A549 (cell line): ENCODE results near the gene HYPK. TPM values are rescaled to one million over a fixed set of nuclear protein-coding genes. Genes with fewer than 3 reads are reported as not detected.

Experiments used
- ATAC-seq, 2 experiments: fragments of 200-7000 bp in 1 of 2; fragments of >200 bp in 1 of 2; cut with Nextera tagmentation in 1 of 2; cut with Tn5 transposase in 1 of 2; 3 replicates each; pipeline versions ENCODE4 v1.8.0 to v1.9.1; 2018 to 2020; ENCODE audit warnings: mild to moderate bottlenecking in 1 of 2, moderate library complexity in 1 of 2
- CTCF ChIA-PET: fragments of 300-600 bp; sonication (Branson Sonifier 250); formaldehyde crosslinking; extraction: SDS; loops from one replicate; lab custom pipeline; 2021; ENCODE audit warnings: antibody characterized with exemption, inconsistent platforms; lab: Yijun Ruan, JAX
- POLR2A ChIA-PET: fragments of 350-600 bp; formaldehyde crosslinking; extraction: SDS; loops from one replicate; lab custom pipeline; 2021; ENCODE audit warnings: antibody characterized with exemption, inconsistent platforms; lab: Yijun Ruan, JAX
- DNase-seq, 2 experiments: peaks; one replicate each; pipeline versions ENCODE4 v3.0.0 to v3.0.0-alpha.2; 2011 to 2016; ENCODE audit warnings: low read depth in 1 of 2, low spot score in 1 of 2
- FAIRE-seq: peaks from 2 replicates; lab custom pipeline; 2011; peaks lifted over from hg19 to GRCh38; lab: Jason Lieb, UNC
- H3K27ac ChIP-seq, 2 experiments: fragments of >200 bp; sonication (Bioruptor Twin); formaldehyde crosslinking; 3 replicates each; pipeline ENCODE4 v1.5.1; 2016 to 2017
- H3K4me1 ChIP-seq: fragments of >200 bp; sonication (Bioruptor Twin); formaldehyde crosslinking; 3 replicates; pipeline ENCODE4 v1.6.1; 2016
- H3K4me2 ChIP-seq: fragments of >200 bp; sonication (Bioruptor Twin); formaldehyde crosslinking; 3 replicates; pipeline ENCODE4 v1.6.1; 2016
- H3K4me3 ChIP-seq: fragments of >200 bp; sonication (Bioruptor Twin); formaldehyde crosslinking; 3 replicates; pipeline ENCODE4 v1.5.1; 2016
- H3K9me3 ChIP-seq: fragments of >200 bp; sonication (Bioruptor Twin); formaldehyde crosslinking; 3 replicates; pipeline ENCODE4 v1.6.1; 2016
- BHLHE40 ChIP-seq: IDR thresholded peaks from 2 replicates; pipeline ENCODE4 v1.6.1; 2012; ENCODE audit warnings: low read depth, low read length, inconsistent platforms
- CBX2 ChIP-seq: fragments of 200-600 bp; sonication (generic); IDR thresholded peaks from 2 replicates; pipeline ENCODE4 v1.6.1; 2016; ENCODE audit warnings: low read depth, mild to moderate bottlenecking, borderline replicate concordance
- CBX8 ChIP-seq: fragments of 200-600 bp; sonication (generic); IDR thresholded peaks from 2 replicates; pipeline ENCODE4 v1.6.1; 2016
- CHD4 ChIP-seq: fragments of 200-600 bp; sonication (generic); IDR thresholded peaks from 2 replicates; pipeline ENCODE4 v1.6.1; 2016; ENCODE audit warnings: antibody characterized with exemption, mild to moderate bottlenecking, borderline replicate concordance
- CTCF ChIP-seq: fragments of >200 bp; sonication (Bioruptor Twin); formaldehyde crosslinking; IDR thresholded peaks from 3 replicates; pipeline ENCODE4 v1.5.1; 2016
- EHF ChIP-seq: fragments of 250-450 bp; sonication (Bioruptor Pico); IDR thresholded peaks from 2 replicates; pipeline ENCODE4 v1.5.0; 2020; ENCODE audit warnings: mild to moderate bottlenecking
- ESRRA ChIP-seq: fragments of 150-350 bp; IDR thresholded peaks from 2 replicates; pipeline ENCODE4 v1.6.1; 2014; ENCODE audit warnings: mild to moderate bottlenecking, low read length, borderline replicate concordance
- FOSB ChIP-seq: fragments of 250-450 bp; sonication (Bioruptor Pico); IDR thresholded peaks from 2 replicates; pipeline ENCODE4 v1.5.0; 2020; ENCODE audit warnings: mild to moderate bottlenecking, moderate library complexity
- FOSL2 ChIP-seq, 2 experiments: fragments of 450-650 bp in 1 of 2; fragments of >200 bp in 1 of 2; sonication (Bioruptor Twin) in 1 of 2; formaldehyde crosslinking; IDR thresholded peaks; 2 replicates each; pipeline versions ENCODE4 v1.5.0 to v1.6.1; 2016 to 2020; ENCODE audit warnings: mild to moderate bottlenecking in 1 of 2, moderate library complexity in 1 of 2
- HDAC2 ChIP-seq: fragments of 200-600 bp; sonication (generic); IDR thresholded peaks from 2 replicates; pipeline ENCODE4 v1.6.1; 2016
- HOXB13 ChIP-seq: fragments of 250-450 bp; sonication (Bioruptor Pico); IDR thresholded peaks from 2 replicates; pipeline ENCODE4 v1.5.0; 2020; ENCODE audit warnings: low read depth, mild to moderate bottlenecking, moderate library complexity
- HOXB5 ChIP-seq: fragments of 250-450 bp; sonication (Bioruptor Pico); IDR thresholded peaks from 2 replicates; pipeline ENCODE4 v1.5.0; 2020; ENCODE audit warnings: mild to moderate bottlenecking, moderate library complexity
- JUN ChIP-seq, 2 experiments: fragments of >200 bp; sonication (Bioruptor Twin); formaldehyde crosslinking; IDR thresholded peaks; 2 replicates in 1 of 2; 3 replicates in 1 of 2; pipeline ENCODE4 v1.6.1; 2016 to 2017
- MAFK ChIP-seq: fragments of 450-650 bp; IDR thresholded peaks from 2 replicates; pipeline ENCODE4 v1.6.1; 2014; ENCODE audit not compliant: partially characterized antibody
- MYC ChIP-seq: IDR thresholded peaks from 2 replicates; pipeline ENCODE4 v1.6.1; 2012; ENCODE audit warnings: mild to moderate bottlenecking, inconsistent platforms, low read length, improper control_type of control experiment, borderline replicate concordance
- NFE2L2 ChIP-seq: fragments of 150-350 bp; conservative IDR thresholded peaks from 2 replicates; pipeline ENCODE4 v1.6.1; 2014; ENCODE audit warnings: low read length
- NPAS2 ChIP-seq: fragments of 250-450 bp; sonication (Bioruptor Pico); IDR thresholded peaks from 2 replicates; pipeline ENCODE4 v1.8.0; 2022; ENCODE audit warnings: mild to moderate bottlenecking, moderate library complexity, borderline replicate concordance
- PHF8 ChIP-seq: fragments of 200-600 bp; sonication (generic); IDR thresholded peaks from 2 replicates; pipeline ENCODE4 v1.6.1; 2016; ENCODE audit warnings: low read depth, mild to moderate bottlenecking, antibody characterized with exemption, moderate library complexity, borderline replicate concordance
- POLR2A ChIP-seq: IDR thresholded peaks from 2 replicates; pipeline ENCODE4 v1.6.1; 2012; ENCODE audit warnings: mild to moderate bottlenecking, low read length
- POLR2AphosphoS2 ChIP-seq: conservative IDR thresholded peaks from 2 replicates; pipeline ENCODE4 v1.6.1; 2012; ENCODE audit warnings: low read length, improper control_type of control experiment, inconsistent platforms
- RAD21 ChIP-seq, 2 experiments: fragments of >200 bp in 1 of 2; sonication (Bioruptor Twin) in 1 of 2; formaldehyde crosslinking in 1 of 2; IDR thresholded peaks in 1 of 2; conservative IDR thresholded peaks in 1 of 2; 2 replicates in 1 of 2; 3 replicates in 1 of 2; pipeline ENCODE4 v1.6.1; 2012 to 2018; ENCODE audit warnings: inconsistent platforms in 1 of 2
- RFX5 ChIP-seq: fragments of 450-650 bp; IDR thresholded peaks from 2 replicates; pipeline ENCODE4 v1.7.1; 2014; ENCODE audit warnings: antibody characterized with exemption, mild to moderate bottlenecking, moderate library complexity
- SMC3 ChIP-seq: fragments of >200 bp; sonication (Bioruptor Twin); formaldehyde crosslinking; IDR thresholded peaks from 3 replicates; pipeline ENCODE4 v1.6.1; 2018; ENCODE audit warnings: inconsistent platforms
- ZFP36 ChIP-seq: fragments of 450-650 bp; IDR thresholded peaks from 2 replicates; pipeline ENCODE4 v1.6.1; 2014; ENCODE audit warnings: borderline replicate concordance; ENCODE audit not compliant: partially characterized antibody
- WGBS: methylation state at CpG from one replicate; pipeline ENCODE4 v1.1.6; 2017; ENCODE audit errors: missing lambda C conversion rate; 5-methylcytosine and 5-hydroxymethylcytosine counted together
- polyA plus RNA-seq, 4 experiments: library from polyadenylated mRNA; depleted of rRNA in 3 of 4; stranded (reverse); fragments of >200 nt; fragmentation: RNase III in 1 of 4; extraction: RNeasy Plus Mini Kit Qiagen cat#74134 plus additional on column Dnase treatment in 1 of 4; gene quantifications; 2 replicates in 3 of 4; 3 replicates in 1 of 4; pipeline ENCODE4 v1.2.3, GENCODE V29; 2011 to 2017
- TF ChIP-seq, protein P1 (sequence below): fragments of 250-450 bp; sonication (Bioruptor Pico); IDR thresholded peaks from 2 replicates; pipeline ENCODE4 v1.5.0; 2020; ENCODE audit warnings: low read depth, mild to moderate bottlenecking, moderate library complexity
- TF ChIP-seq, protein P2 (sequence below): fragments of 250-450 bp; sonication (Bioruptor Pico); IDR thresholded peaks from 2 replicates; pipeline ENCODE4 v1.5.0; 2021; ENCODE audit warnings: mild to moderate bottlenecking, moderate library complexity, borderline replicate concordance
- TF ChIP-seq, protein P3 (sequence below): IDR thresholded peaks from 2 replicates; pipeline ENCODE4 v1.6.1; 2012

Gene HYPK
- polyA plus RNA-seq, 2 of the 4 experiments (the other 2 are of a cell fraction): 21.0 to 66.5 TPM

GRCh38 chr15:43795997-43796396, 4.4 kb upstream of the HYPK start:
- TF ChIP-seq POLR2AphosphoS2: no peak
- TF ChIP-seq CBX8: no peak
- TF ChIP-seq BHLHE40: no peak
- no peak for TF ChIP-seq FOSL2 (IDR thresholded peaks at IDR 0.05)
- no peak for TF ChIP-seq FOSL2 (CRISPR knock-in tag; IDR thresholded peaks at IDR 0.05)
- no peak for TF ChIP-seq FOSB (CRISPR knock-in tag)
- TF ChIP-seq HDAC2: no peak
- no peak for TF ChIP-seq NFE2L2
- no peak for TF ChIP-seq MYC
- TF ChIP-seq, protein P1, sequence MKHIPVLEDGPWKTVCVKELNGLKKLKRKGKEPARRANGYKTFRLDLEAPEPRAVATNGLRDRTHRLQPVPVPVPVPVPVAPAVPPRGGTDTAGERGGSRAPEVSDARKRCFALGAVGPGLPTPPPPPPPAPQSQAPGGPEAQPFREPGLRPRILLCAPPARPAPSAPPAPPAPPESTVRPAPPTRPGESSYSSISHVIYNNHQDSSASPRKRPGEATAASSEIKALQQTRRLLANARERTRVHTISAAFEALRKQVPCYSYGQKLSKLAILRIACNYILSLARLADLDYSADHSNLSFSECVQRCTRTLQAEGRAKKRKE (CRISPR knock-in tag): no peak
- TF ChIP-seq, protein P2, sequence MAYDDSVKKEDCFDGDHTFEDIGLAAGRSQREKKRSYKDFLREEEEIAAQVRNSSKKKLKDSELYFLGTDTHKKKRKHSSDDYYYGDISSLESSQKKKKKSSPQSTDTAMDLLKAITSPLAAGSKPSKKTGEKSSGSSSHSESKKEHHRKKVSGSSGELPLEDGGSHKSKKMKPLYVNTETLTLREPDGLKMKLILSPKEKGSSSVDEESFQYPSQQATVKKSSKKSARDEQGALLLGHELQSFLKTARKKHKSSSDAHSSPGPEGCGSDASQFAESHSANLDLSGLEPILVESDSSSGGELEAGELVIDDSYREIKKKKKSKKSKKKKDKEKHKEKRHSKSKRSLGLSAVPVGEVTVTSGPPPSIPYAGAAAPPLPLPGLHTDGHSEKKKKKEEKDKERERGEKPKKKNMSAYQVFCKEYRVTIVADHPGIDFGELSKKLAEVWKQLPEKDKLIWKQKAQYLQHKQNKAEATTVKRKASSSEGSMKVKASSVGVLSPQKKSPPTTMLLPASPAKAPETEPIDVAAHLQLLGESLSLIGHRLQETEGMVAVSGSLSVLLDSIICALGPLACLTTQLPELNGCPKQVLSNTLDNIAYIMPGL: no peak
- no peak for TF ChIP-seq ESRRA
- TF ChIP-seq JUN (IDR thresholded peaks at IDR 0.05): no peak
- TF ChIP-seq RAD21 (conservative IDR thresholded peaks at IDR 0.05 in 1 of 2, IDR thresholded peaks at IDR 0.05 in 1 of 2): no peak
- no peak for TF ChIP-seq CBX2
- TF ChIP-seq HOXB13 (CRISPR knock-in tag): no peak
- no peak for TF ChIP-seq NPAS2 (CRISPR knock-in tag)
- no peak for TF ChIP-seq ZFP36
- no peak for TF ChIP-seq CHD4
- TF ChIP-seq HOXB5 (CRISPR knock-in tag): no peak
- no peak for TF ChIP-seq PHF8
- H3K4me2 ChIP-seq: no peak overlapping the region
- ChIA-PET POLR2A (interaction anchor here (0.6 to 2.3 kb wide), 2 partner anchors 29 to 226 kb away, joined by 4 to 5 read pairs; partner anchors contain the start of gene MFAP1), CTCF (interaction anchor here (3.3 kb wide), 1 partner anchor 19 kb away, joined by 11 read pairs; the partner anchor contains the start of gene ELL3)
- H3K4me3 ChIP-seq: no peak overlapping the region
- no peak overlapping the region for H3K27ac ChIP-seq
- ATAC-seq: no peak
- FAIRE-seq: no peak
- no peaks in the 10 kb centered on the region for H3K9me3 ChIP-seq
- no peak for DNase-seq
- peaks cover 32% of the 10 kb centered on the region; the same call in 2 of the 3 replicates for H3K4me1 ChIP-seq

GRCh38 chr15:43796566-43796965, 3.8 kb upstream of the HYPK start:
- ATAC-seq (no peak), DNase-seq (no peak), FAIRE-seq (no peak)
- Histone ChIP-seq H3K9me3 (no peaks in the 10 kb centered on the region), H3K27ac (no peak overlapping the region), H3K4me2 (no peak overlapping the region), H3K4me1 (peaks cover 30% of the 10 kb centered on the region; the same call in 2 of the 3 replicates), H3K4me3 (no peak overlapping the region)
- ChIA-PET CTCF (interaction anchor here (3.3 kb wide), 1 partner anchor 19 kb away, joined by 11 read pairs; the partner anchor contains the start of gene ELL3), POLR2A (interaction anchor here (2.3 kb wide), 1 partner anchor 28 kb away, joined by 5 read pairs; the partner anchor contains the start of gene MFAP1)
- 89% methylated on average over 3 of the region's 3 CpGs for WGBS
- TF ChIP-seq HOXB13 (CRISPR knock-in tag) (no peak), POLR2A (no peak), RFX5 (no peak), SMC3 (no peak), CTCF (no peak), EHF (no peak), MAFK (no peak)
- TF ChIP-seq, protein P3, sequence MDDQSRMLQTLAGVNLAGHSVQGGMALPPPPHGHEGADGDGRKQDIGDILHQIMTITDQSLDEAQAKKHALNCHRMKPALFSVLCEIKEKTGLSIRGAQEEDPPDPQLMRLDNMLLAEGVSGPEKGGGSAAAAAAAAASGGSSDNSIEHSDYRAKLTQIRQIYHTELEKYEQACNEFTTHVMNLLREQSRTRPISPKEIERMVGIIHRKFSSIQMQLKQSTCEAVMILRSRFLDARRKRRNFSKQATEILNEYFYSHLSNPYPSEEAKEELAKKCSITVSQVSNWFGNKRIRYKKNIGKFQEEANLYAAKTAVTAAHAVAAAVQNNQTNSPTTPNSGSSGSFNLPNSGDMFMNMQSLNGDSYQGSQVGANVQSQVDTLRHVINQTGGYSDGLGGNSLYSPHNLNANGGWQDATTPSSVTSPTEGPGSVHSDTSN: no peak
